CD4-positive, alpha-beta T cell treated with Interleukin-12 subunit alpha and Interleukin-12 subunit beta, for 1 hour (primary cell): Measurements from ENCODE around the gene GPR89B.
A peak's percentile ranks its signal among the peaks of the same experiment; 100 is the strongest.
"Not testable (repeated sequence)": the region's sequence is repeated elsewhere in the genome, so short reads cannot be mapped to it uniquely, and the experiment has no call there.

Source experiments
- DNase-seq: peaks from one replicate; pipeline ENCODE4 v3.0.0-alpha.2; 2020

Gene GPR89B

GRCh38 chr1:148033147-148033546 is 104.9 kb downstream of the GPR89B start:
- not testable (repeated sequence) for DNase-seq

DNA sequence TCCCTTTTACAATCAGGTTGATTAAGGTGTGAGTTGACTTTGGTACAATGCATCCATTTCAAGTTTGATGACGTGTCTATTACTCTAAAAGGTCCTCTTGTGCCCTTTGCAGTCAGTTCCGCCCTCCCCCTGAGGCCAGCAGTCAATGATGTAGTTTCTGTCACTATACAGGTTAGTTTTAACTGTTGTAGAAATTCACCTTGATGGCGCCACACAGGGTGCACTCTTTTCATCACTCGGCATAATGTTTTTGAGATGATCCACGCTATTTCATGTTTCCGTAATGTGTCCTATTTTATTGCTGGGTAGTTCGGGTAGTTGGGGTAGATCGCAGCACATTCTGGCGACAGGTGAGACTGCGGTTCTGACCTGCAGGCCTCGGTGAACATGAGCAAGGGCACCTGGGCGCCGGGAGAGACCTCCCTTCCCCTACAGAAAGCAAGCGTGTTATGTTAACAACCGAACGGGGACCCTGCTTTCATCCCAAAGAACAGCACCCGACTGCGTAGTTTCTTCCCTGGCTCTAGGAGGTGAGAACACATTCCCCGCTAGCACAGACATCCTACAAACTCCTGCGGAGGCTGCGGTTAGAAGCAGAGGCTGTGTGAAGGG is 109.7 kb downstream of the GPR89B start:
- DNase-seq: not testable (repeated sequence)

GRCh38 chr1:148038462-148039333 is 110.5 kb downstream of the GPR89B start:
- DNase-seq: peak; percentile 74
